ENCODE measurements around the gene GNAS-AS1.

Gene GNAS-AS1

GRCh38 chr20:58884966-58885365 lies 34.3 kb upstream of the GNAS-AS1 start:
- no peaks in the 10 kb centered on the region for H3K27me3 ChIP-seq
- H3K4me1 ChIP-seq, result peaks cover 0 to 6% (median 0%) of the 10 kb centered on the region in 4 donors
- intact Hi-C loops (cut with DNase I; ENCODE audit: low total_unique reads), result loop anchor here (5.0 kb wide), 1 partner anchor 97 kb away; the partner anchor contains the start of gene NELFCD
- H3K9me3 ChIP-seq, result no peaks in the 10 kb centered on the region
- H3K27ac ChIP-seq, result no peak overlapping the region
- no peak overlapping the region for H3K4me3 ChIP-seq
- H3K36me3 ChIP-seq, result no peaks in the 10 kb centered on the region
- TF ChIP-seq, protein P1, sequence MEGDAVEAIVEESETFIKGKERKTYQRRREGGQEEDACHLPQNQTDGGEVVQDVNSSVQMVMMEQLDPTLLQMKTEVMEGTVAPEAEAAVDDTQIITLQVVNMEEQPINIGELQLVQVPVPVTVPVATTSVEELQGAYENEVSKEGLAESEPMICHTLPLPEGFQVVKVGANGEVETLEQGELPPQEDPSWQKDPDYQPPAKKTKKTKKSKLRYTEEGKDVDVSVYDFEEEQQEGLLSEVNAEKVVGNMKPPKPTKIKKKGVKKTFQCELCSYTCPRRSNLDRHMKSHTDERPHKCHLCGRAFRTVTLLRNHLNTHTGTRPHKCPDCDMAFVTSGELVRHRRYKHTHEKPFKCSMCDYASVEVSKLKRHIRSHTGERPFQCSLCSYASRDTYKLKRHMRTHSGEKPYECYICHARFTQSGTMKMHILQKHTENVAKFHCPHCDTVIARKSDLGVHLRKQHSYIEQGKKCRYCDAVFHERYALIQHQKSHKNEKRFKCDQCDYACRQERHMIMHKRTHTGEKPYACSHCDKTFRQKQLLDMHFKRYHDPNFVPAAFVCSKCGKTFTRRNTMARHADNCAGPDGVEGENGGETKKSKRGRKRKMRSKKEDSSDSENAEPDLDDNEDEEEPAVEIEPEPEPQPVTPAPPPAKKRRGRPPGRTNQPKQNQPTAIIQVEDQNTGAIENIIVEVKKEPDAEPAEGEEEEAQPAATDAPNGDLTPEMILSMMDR (IDR thresholded peaks at IDR 0.05), result no peak
- DNase-seq, result no peak

DNA sequence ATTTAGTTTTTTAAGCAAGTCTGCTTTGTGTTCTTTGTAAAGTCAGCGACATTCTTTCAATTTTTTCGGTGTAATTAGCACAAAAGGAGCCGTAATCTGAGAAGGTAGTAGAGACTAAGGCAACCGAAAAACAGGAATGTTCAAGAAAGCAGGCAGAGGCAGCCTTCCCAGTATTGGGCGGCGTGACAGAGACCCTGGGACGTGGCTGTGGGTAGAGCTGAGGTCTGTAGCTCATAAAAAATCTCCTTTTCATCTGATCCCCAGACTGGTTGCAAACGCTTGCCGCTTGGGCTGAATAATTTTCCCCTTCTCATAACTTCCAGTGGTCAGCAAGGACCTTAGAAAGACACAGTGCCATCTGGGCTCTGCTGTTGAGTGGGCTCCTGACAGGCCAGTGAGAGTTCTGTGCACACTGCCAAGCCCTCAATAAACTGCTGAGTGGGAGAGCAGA lies 32.6 kb upstream of the GNAS-AS1 start:
- Histone ChIP-seq H3K27ac (no peak overlapping the region), H3K9me3 (no peaks in the 10 kb centered on the region), H3K4me3 (no peak overlapping the region), H3K27me3 (no peaks in the 10 kb centered on the region), H3K4me1 (peaks cover 0 to 6% (median 0%) of the 10 kb centered on the region in 4 donors), H3K36me3 (no peaks in the 10 kb centered on the region)
- TF ChIP-seq, protein P1 (IDR thresholded peaks at IDR 0.05), result no peak
- intact Hi-C loops (cut with DNase I; ENCODE audit: low total_unique reads), result no loop called here
- no peak for DNase-seq

- no peaks in the 10 kb centered on the region for H3K4me1 ChIP-seq
- H3K27me3 ChIP-seq, result no peaks in the 10 kb centered on the region
- H3K27ac ChIP-seq, result no peak overlapping the region
- DNase-seq, result no peak
- no peak overlapping the region for H3K4me3 ChIP-seq
- TF ChIP-seq, protein P1 (IDR thresholded peaks at IDR 0.05), result no peak
- intact Hi-C loops (cut with DNase I; ENCODE audit: low total_unique reads), result no loop called here
- H3K36me3 ChIP-seq, result no peaks in the 10 kb centered on the region
- H3K9me3 ChIP-seq, result no peaks in the 10 kb centered on the region
These were observed 32.0 kb upstream of the GNAS-AS1 start for GRCh38 chr20:58882704-58883089.

DNA sequence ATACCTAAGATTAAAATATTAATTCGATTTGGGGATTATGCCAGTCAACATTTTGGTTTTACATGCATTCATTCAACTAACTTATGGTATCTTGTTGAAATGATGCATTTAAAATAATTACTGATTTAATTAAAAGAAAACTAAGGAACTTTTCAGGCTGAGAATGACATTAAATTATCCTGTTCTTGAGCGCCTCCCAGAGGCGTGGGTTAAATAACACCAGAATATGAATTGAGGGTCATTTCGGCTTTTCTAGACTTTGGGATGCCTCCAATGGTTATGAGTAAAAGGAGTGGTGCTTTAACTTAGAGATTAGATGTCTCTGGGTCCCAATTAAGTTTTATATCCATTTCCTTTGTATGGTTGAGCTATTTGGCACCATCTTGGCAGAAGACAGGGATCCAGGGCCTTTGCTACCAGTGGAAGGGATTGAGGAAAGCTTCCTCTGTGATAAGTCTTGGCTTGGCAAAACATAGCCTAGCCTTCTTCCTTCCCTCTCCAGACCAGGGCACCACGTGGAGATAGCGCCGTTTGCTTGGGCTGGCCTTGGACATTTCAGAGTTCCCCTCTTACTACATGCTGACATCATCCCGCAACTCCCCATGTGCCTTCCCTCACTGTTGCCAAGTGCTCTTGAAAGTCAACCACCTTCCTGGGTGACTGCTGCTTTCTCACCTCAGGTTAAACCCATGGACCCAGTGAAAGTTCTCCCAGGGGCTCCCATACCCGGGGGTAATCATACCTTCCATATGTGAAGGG lies 30.5 kb upstream of the GNAS-AS1 start:
- no peak for DNase-seq
- no peaks in the 10 kb centered on the region for H3K36me3 ChIP-seq
- no peaks in the 10 kb centered on the region for H3K9me3 ChIP-seq
- no peak overlapping the region for H3K27ac ChIP-seq
- intact Hi-C loops (cut with DNase I; ENCODE audit: low total_unique reads), result no loop called here
- no peak overlapping the region for H3K4me3 ChIP-seq
- H3K4me1 ChIP-seq, result no peaks in the 10 kb centered on the region
- H3K27me3 ChIP-seq, result no peaks in the 10 kb centered on the region
- TF ChIP-seq, protein P1 (IDR thresholded peaks at IDR 0.05), result no peak

GRCh38 chr20:58880441-58880840 lies 29.7 kb upstream of the GNAS-AS1 start:
- Histone ChIP-seq H3K4me1 (no peaks in the 10 kb centered on the region), H3K27ac (no peak overlapping the region), H3K9me3 (no peaks in the 10 kb centered on the region), H3K27me3 (no peaks in the 10 kb centered on the region), H3K4me3 (no peak overlapping the region), H3K36me3 (no peaks in the 10 kb centered on the region)
- TF ChIP-seq, protein P1 (IDR thresholded peaks at IDR 0.05), result no peak
- intact Hi-C loops (cut with DNase I; ENCODE audit: low total_unique reads), result no loop called here
- DNase-seq, result no peak
